Endodermal cell (in vitro differentiated cells): ENCODE data around the gene ELAVL2. TPM values are rescaled to one million over a fixed set of nuclear protein-coding genes. Genes with fewer than 3 reads are reported as not detected.
A peak's percentile ranks its signal among the peaks of the same experiment; 100 is the strongest.

Experiments used
- DNase-seq: peaks from one replicate; pipeline ENCODE4 v3.0.0-alpha.2; 2017
- H3K27ac ChIP-seq: 2 replicates; pipeline ENCODE4 v1.5.1; 2013; ENCODE audit warnings: mild to moderate bottlenecking, low read depth, low read length, moderate library complexity
- H3K27me3 ChIP-seq: 2 replicates; pipeline ENCODE4 v1.6.1; 2013; ENCODE audit warnings: mild to moderate bottlenecking, low read length, moderate library complexity; ENCODE audit not compliant: insufficient read depth, control insufficient read depth, poor library complexity, severe bottlenecking
- H3K36me3 ChIP-seq: 2 replicates; pipeline ENCODE4 v1.7.0; 2013; ENCODE audit warnings: mild to moderate bottlenecking, low read length, moderate library complexity; ENCODE audit not compliant: control insufficient read depth, insufficient read depth
- H3K4me1 ChIP-seq: one replicate; pipeline ENCODE4 v1.7.0; 2013; ENCODE audit warnings: low read length; ENCODE audit not compliant: control insufficient read depth, insufficient read depth
- H3K4me3 ChIP-seq: 2 replicates; pipeline ENCODE4 v1.5.1; 2013; ENCODE audit warnings: mild to moderate bottlenecking, low read length, moderate library complexity
- H3K9ac ChIP-seq: 2 replicates; pipeline ENCODE4 v1.6.1; 2013; ENCODE audit warnings: mild to moderate bottlenecking, low read length, moderate library complexity; ENCODE audit not compliant: poor library complexity, severe bottlenecking; ENCODE audit errors: extremely low read depth
- H3K9me3 ChIP-seq: 2 replicates; pipeline ENCODE4 v1.6.1; 2013; ENCODE audit warnings: mild to moderate bottlenecking, low read length, moderate library complexity; ENCODE audit not compliant: control insufficient read depth
- H3K27ac Mint-ChIP-seq: 2 replicates; pipeline ENCODE4 v1.8.0; 2020; ENCODE audit warnings: mixed read lengths
- H3K27me3 Mint-ChIP-seq: 2 replicates; pipeline ENCODE4 v1.8.0; 2021; ENCODE audit warnings: mild to moderate bottlenecking, mixed read lengths; ENCODE audit not compliant: insufficient read depth
- H3K36me3 Mint-ChIP-seq: 2 replicates; pipeline ENCODE4 v1.8.0; 2020; ENCODE audit warnings: low read depth, mixed read lengths
- H3K4me1 Mint-ChIP-seq: 2 replicates; pipeline ENCODE4 v1.8.0; 2020; ENCODE audit warnings: mixed read lengths
- H3K4me3 Mint-ChIP-seq: 2 replicates; pipeline ENCODE4 v1.8.0; 2020; ENCODE audit warnings: mild to moderate bottlenecking, moderate library complexity, mixed read lengths
- H3K9me3 Mint-ChIP-seq: 2 replicates; pipeline ENCODE4 v1.8.0; 2020; ENCODE audit warnings: mild to moderate bottlenecking, mixed read lengths
- WGBS, 2 experiments: methylation state at CpG; one replicate each; pipeline versions ENCODE4 v1.1.5 to v1.1.7; 2013; ENCODE audit warnings: missing lambda C conversion rate in 2 of 2, mixed read lengths in 1 of 2; ENCODE audit not compliant: insufficient coverage in 1 of 2, insufficient read length in 1 of 2; 5-methylcytosine and 5-hydroxymethylcytosine counted together
- total RNA-seq, 2 donors: library from RNA; stranded (reverse); fragmentation: NEBNext Ultra II Directional in 1 of 2; extraction: Animal tissue kit (Norgen Biotek cat#: 25700) in 1 of 2; gene quantifications; 2 replicates in 1 of 2; 3 replicates in 1 of 2; pipeline ENCODE4 v1.2.1, GENCODE V29; 2021
- TF ChIP-seq, protein P1 (sequence below): fragments of 200-600 bp; sonication (generic); conservative IDR thresholded peaks from 2 replicates; pipeline ENCODE4 v1.5.0; 2021; ENCODE audit warnings: antibody characterized with exemption, mild to moderate bottlenecking

ELAVL2 gene
- total RNA-seq, 2 donors from 2014 or later, result 4.7 to 6.2 TPM

DNA sequence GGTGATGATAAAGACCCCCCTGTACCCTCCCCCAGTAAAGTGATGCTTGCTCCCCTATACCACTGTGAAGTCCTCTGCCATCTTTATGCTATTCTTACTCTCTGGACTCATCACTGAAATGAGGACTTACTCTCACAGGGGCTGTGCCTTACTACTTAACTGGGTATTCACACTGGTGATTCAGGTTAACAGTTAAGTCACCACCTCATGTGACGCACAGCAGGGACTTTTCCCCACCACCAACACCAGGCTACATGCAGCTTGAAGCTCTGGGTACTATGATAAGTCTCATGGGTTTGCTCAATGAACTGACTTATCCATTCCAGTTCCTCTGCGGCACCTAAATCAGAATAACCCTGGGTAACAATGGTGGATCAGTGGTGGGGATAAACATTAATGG, 163.7 kb downstream of the ELAVL2 start:
- Mint-ChIP-seq H3K4me3 (no peak overlapping the region), H3K9me3 (no peaks in the 10 kb centered on the region), H3K36me3 (no peaks in the 10 kb centered on the region), H3K27me3 (peaks cover 32% of the 10 kb centered on the region), H3K4me1 (peaks cover 19% of the 10 kb centered on the region), H3K27ac (no peak overlapping the region)
- Histone ChIP-seq H3K4me3 (no peak overlapping the region), H3K9me3 (no peaks in the 10 kb centered on the region), H3K27ac (no peak overlapping the region), H3K9ac (no peak overlapping the region), H3K27me3 (no peaks in the 10 kb centered on the region), H3K36me3 (no peaks in the 10 kb centered on the region), H3K4me1 (no peaks in the 10 kb centered on the region)
- TF ChIP-seq, protein P1, sequence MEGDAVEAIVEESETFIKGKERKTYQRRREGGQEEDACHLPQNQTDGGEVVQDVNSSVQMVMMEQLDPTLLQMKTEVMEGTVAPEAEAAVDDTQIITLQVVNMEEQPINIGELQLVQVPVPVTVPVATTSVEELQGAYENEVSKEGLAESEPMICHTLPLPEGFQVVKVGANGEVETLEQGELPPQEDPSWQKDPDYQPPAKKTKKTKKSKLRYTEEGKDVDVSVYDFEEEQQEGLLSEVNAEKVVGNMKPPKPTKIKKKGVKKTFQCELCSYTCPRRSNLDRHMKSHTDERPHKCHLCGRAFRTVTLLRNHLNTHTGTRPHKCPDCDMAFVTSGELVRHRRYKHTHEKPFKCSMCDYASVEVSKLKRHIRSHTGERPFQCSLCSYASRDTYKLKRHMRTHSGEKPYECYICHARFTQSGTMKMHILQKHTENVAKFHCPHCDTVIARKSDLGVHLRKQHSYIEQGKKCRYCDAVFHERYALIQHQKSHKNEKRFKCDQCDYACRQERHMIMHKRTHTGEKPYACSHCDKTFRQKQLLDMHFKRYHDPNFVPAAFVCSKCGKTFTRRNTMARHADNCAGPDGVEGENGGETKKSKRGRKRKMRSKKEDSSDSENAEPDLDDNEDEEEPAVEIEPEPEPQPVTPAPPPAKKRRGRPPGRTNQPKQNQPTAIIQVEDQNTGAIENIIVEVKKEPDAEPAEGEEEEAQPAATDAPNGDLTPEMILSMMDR, result no peak
- no peak for DNase-seq
- 89 to 100% methylated on average over 2 of the region's 2 CpGs for whole genome bisulfite sequencing, 2 experiments

DNA sequence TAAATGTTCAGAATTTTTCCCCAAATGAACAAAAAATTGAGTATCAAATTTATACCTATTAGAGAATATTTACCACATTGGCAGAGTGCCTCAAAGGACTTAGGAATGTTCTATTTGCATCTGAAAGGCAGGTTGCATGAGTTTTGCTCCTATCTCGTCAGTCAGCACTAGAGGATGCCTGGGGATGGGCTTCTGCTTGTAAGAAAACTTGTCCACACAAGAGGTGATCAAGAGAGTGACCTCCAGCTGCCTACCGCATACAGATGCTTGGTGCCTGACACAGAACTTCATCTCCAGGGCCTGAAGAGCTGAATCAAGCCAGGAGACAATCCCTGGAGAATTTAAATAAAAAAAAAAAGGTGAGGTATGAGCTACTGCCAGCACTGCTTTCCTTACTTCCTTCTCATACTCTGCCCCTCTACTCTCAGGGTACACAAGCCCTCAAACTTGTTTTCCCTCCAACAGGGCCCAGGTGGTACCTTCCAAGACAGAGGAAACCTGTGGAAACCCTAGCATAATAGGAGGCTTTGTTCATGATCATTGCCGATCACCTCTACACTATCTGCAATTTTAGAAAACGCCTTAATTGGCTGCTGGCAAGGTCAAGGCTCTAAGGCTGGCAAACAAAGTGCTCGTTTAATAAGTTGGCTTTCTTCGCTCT, 166.6 kb downstream of the ELAVL2 start:
- H3K36me3 ChIP-seq, result no peaks in the 10 kb centered on the region
- H3K27ac ChIP-seq, result no peak overlapping the region
- TF ChIP-seq, protein P1, result no peak
- H3K4me1 ChIP-seq, result no peaks in the 10 kb centered on the region
- H3K4me1 Mint-ChIP-seq, result peaks cover 6% of the 10 kb centered on the region
- H3K27ac Mint-ChIP-seq, result no peak overlapping the region
- no peak overlapping the region for H3K9ac ChIP-seq
- no peak overlapping the region for H3K4me3 Mint-ChIP-seq
- no peaks in the 10 kb centered on the region for H3K9me3 ChIP-seq
- no peaks in the 10 kb centered on the region for H3K36me3 Mint-ChIP-seq
- no peak overlapping the region for H3K4me3 ChIP-seq
- peaks cover 21% of the 10 kb centered on the region for H3K27me3 Mint-ChIP-seq
- no peaks in the 10 kb centered on the region for H3K27me3 ChIP-seq
- H3K9me3 Mint-ChIP-seq, result no peaks in the 10 kb centered on the region
- DNase-seq, result peak; percentile 63
- WGBS, 2 experiments, result 83 to 87% methylated on average over 6 of the region's 6 CpGs

DNA sequence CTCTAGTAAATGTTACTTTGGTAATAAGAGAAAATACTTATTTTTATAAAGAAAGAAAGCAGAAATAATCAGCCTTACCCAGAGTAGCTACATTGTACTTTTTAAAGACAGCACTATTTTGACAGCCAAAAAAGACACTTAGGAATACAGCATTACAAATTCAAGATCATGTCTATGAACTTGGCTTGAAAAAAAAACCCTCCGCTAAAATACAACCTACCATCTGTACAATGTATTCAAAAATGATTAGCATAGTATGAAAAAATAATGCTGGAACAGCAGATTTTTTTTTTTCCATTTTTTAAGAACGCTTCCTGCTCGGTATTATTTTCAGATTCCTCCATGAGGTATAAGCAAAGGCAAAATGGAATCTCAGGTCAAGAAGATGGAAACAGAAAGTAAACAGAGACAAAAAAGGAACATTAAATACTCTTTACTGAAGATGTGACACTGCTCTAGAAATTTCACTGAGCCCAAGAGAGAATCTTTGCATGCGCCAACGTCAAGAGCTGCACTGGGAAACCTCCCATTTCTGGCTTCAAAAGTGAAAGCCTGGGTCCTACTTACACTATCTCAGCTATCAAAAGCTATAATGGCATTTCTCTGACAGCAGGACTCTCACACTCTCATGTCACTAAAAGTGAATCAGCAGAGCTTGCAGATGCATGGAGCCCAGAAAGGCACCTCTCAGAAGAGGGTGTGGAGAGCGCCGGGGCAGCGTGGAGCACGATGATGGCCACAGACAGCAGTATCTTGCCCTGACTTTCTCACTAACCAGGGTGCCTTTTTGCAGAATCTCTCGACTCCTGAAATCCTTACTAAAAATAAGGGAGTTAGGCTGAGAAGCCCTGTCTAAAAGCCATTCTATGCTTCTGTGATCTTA, 167.4 kb downstream of the ELAVL2 start:
- Mint-ChIP-seq H3K27me3 (peaks cover 21% of the 10 kb centered on the region), H3K4me3 (no peak overlapping the region), H3K27ac (no peak overlapping the region), H3K9me3 (no peaks in the 10 kb centered on the region), H3K36me3 (no peaks in the 10 kb centered on the region), H3K4me1 (peaks cover 6% of the 10 kb centered on the region)
- no peaks in the 10 kb centered on the region for H3K4me1 ChIP-seq
- 92 to 95% methylated on average over 9 to 10 of the region's 10 CpGs for WGBS, 2 experiments
- H3K27me3 ChIP-seq, result no peaks in the 10 kb centered on the region
- no peak overlapping the region for H3K4me3 ChIP-seq
- H3K9ac ChIP-seq, result no peak overlapping the region
- no peak overlapping the region for H3K27ac ChIP-seq
- no peaks in the 10 kb centered on the region for H3K36me3 ChIP-seq
- peak; percentile 54 for DNase-seq
- H3K9me3 ChIP-seq, result no peaks in the 10 kb centered on the region
- TF ChIP-seq, protein P1, result no peak
